GM23338 (cell line): ENCODE data around the gene BMF. TPM values are rescaled to one million over a fixed set of nuclear protein-coding genes. Genes with fewer than 3 reads are reported as not detected.
"Not testable (repeated sequence)": the region's sequence is repeated elsewhere in the genome, so short reads cannot be mapped to it uniquely, and the experiment has no call there.

Experiments used
- ATAC-seq: fragments of 200-7000 bp; cut with Tn5 transposase; 3 replicates; pipeline ENCODE4 v1.9.1; 2020
- DNase-seq: peaks from one replicate; pipeline ENCODE4 v3.0.0-alpha.2; 2015; ENCODE audit warnings: low spot score
- H2AFZ ChIP-seq: fragments of 200-600 bp; sonication (generic); 2 replicates; pipeline ENCODE4 v1.8.0; 2016; ENCODE audit warnings: antibody characterized with exemption, mild to moderate bottlenecking, moderate library complexity
- H3F3A ChIP-seq: fragments of 200-600 bp; sonication (generic); replicated peaks from 2 replicates; pipeline ENCODE4 v1.8.0; 2017; ENCODE audit warnings: antibody characterized with exemption, mixed run types, low read depth
- H3K27ac ChIP-seq: fragments of 200-600 bp; sonication (generic); 2 replicates; pipeline ENCODE4 v1.6.1; 2016; ENCODE audit warnings: low read depth
- H3K27me3 ChIP-seq: fragments of 200-600 bp; sonication (generic); 2 replicates; pipeline ENCODE4 v1.8.0; 2016; ENCODE audit warnings: mild to moderate bottlenecking, mixed run types, moderate library complexity; ENCODE audit not compliant: insufficient read depth
- H3K36me3 ChIP-seq: fragments of 200-600 bp; sonication (generic); 2 replicates; pipeline ENCODE4 v1.8.0; 2016; ENCODE audit warnings: mild to moderate bottlenecking; ENCODE audit not compliant: insufficient read depth
- H3K4me1 ChIP-seq: fragments of 200-600 bp; sonication (generic); 2 replicates; pipeline ENCODE4 v1.8.0; 2016; ENCODE audit warnings: mild to moderate bottlenecking, moderate library complexity; ENCODE audit not compliant: insufficient read depth
- H3K4me2 ChIP-seq: fragments of 200-600 bp; sonication (generic); 2 replicates; pipeline ENCODE4 v1.7.1; 2017; ENCODE audit warnings: mixed run types
- H3K4me3 ChIP-seq: fragments of 200-600 bp; sonication (generic); 2 replicates; pipeline ENCODE4 v1.6.1; 2016; ENCODE audit warnings: mixed run types
- H3K79me2 ChIP-seq: fragments of 200-600 bp; sonication (generic); replicated peaks from 2 replicates; pipeline ENCODE4 v1.8.0; 2017; ENCODE audit warnings: mild to moderate bottlenecking; ENCODE audit not compliant: insufficient read depth
- H3K9me2 ChIP-seq: fragments of 200-600 bp; sonication (generic); 2 replicates; pipeline ENCODE4 v1.8.0; 2017; ENCODE audit not compliant: insufficient read depth
- H4K20me1 ChIP-seq: fragments of 200-600 bp; sonication (generic); replicated peaks from 2 replicates; pipeline ENCODE4 v1.8.0; 2017; ENCODE audit warnings: mild to moderate bottlenecking; ENCODE audit not compliant: insufficient read depth
- H3K27ac Mint-ChIP-seq: 2 replicates; pipeline ENCODE4 v1.8.0; 2020; ENCODE audit warnings: inconsistent platforms, mild to moderate bottlenecking, moderate library complexity, mixed read lengths
- H3K27me3 Mint-ChIP-seq: 3 replicates; pipeline ENCODE4 v1.8.0; 2022; ENCODE audit warnings: low read depth, mild to moderate bottlenecking, moderate library complexity, mixed read lengths, inconsistent platforms; ENCODE audit not compliant: insufficient read depth, poor library complexity
- H3K36me3 Mint-ChIP-seq: 3 replicates; pipeline ENCODE4 v1.8.0; 2021; ENCODE audit warnings: low read depth, mild to moderate bottlenecking, inconsistent platforms, moderate library complexity, mixed read lengths
- H3K4me1 Mint-ChIP-seq: 3 replicates; pipeline ENCODE4 v1.8.0; 2020; ENCODE audit warnings: mild to moderate bottlenecking, inconsistent platforms, mixed read lengths
- H3K4me3 Mint-ChIP-seq: 3 replicates; pipeline ENCODE4 v1.8.0; 2021; ENCODE audit warnings: moderate library complexity, mild to moderate bottlenecking, inconsistent platforms, mixed read lengths
- H3K9me3 Mint-ChIP-seq: 3 replicates; pipeline ENCODE4 v1.8.0; 2020; ENCODE audit warnings: moderate library complexity, mild to moderate bottlenecking, inconsistent platforms, mixed read lengths
- CREB1 ChIP-seq: fragments of 250-450 bp; sonication (Bioruptor Pico); IDR thresholded peaks from 2 replicates; pipeline ENCODE4 v1.5.0; 2020; ENCODE audit warnings: low read depth, mild to moderate bottlenecking, moderate library complexity
- STAT1 ChIP-seq: IDR thresholded peaks from one replicate; pipeline ENCODE4 v1.6.1; 2016; ENCODE audit warnings: antibody characterized with exemption; ENCODE audit not compliant: unreplicated experiment
- polyA plus RNA-seq: library from polyadenylated mRNA; unstranded; fragments of >200 nt; fragmentation: Nextera tagmentation; extraction: Ambion mirVana; gene quantifications from 2 replicates; pipeline ENCODE4 v1.2.1, GENCODE V29; 2016
- total RNA-seq: library from RNA; depleted of rRNA; stranded (reverse); fragments of >200 nt; shearing (Covaris generic); gene quantifications from 2 replicates; pipeline ENCODE4 v1.2.3, GENCODE V29; 2014
- TF ChIP-seq, protein P1 (sequence below): fragments of 250-450 bp; sonication (Bioruptor Pico); IDR thresholded peaks from 2 replicates; pipeline ENCODE4 v1.5.0; 2020; ENCODE audit warnings: mild to moderate bottlenecking, moderate library complexity
- TF ChIP-seq, protein P2 (sequence below), 2 experiments: fragments of 200-600 bp in 1 of 2; sonication (generic) in 1 of 2; conservative IDR thresholded peaks; 2 replicates each; pipeline versions ENCODE4 v1.5.1 to v1.6.1; 2016 to 2017; ENCODE audit warnings: antibody characterized with exemption in 2 of 2, low read depth in 2 of 2, mild to moderate bottlenecking in 2 of 2, moderate library complexity in 1 of 2

Gene BMF
- total and polyA plus RNA-seq, 2 experiments from 2014 or later, result 2.0 to 20.3 TPM

DNA sequence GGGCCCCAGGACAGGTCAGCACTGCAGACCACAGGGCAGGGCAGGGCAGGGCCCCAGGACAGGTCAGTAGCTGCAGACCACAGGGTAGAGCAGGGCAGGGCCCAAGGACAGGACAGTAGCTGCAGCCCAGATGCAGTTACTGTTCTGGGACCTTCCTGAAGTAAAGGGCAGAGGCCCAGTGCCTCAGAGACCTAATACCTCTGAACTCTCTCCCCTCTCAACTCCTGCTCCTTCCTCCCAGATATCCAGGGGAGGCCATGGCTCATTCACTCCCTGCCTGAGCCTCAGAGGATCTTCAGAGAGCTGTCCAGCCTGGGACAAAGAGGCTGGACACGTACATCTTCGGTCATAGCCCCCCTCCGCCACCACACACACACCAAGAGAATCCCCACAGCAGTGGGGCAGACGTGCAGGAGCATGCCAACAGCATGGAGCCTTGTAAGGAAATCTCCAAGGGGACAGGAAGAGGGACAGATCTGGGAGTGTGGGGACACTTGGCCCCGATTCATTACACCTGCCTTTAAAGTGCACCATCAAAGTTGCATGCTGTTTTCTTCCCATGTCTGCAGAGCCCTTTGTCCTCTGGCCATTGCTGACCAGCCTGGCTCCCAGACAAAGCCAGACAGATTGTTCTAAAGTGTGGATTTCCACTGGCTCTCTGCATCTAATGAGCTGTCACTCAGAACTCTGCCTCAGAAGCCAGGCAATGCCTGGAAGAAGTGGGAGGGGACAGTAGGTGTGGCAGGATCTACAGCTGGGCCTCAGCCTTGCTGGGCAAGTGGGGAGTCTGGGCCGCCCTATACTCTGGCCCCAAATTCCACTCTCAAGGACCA lies 28.0 kb upstream of the BMF start (continued):
- TF ChIP-seq CREB1 (no peak), STAT1 (no peak)
- TF ChIP-seq, protein P1, sequence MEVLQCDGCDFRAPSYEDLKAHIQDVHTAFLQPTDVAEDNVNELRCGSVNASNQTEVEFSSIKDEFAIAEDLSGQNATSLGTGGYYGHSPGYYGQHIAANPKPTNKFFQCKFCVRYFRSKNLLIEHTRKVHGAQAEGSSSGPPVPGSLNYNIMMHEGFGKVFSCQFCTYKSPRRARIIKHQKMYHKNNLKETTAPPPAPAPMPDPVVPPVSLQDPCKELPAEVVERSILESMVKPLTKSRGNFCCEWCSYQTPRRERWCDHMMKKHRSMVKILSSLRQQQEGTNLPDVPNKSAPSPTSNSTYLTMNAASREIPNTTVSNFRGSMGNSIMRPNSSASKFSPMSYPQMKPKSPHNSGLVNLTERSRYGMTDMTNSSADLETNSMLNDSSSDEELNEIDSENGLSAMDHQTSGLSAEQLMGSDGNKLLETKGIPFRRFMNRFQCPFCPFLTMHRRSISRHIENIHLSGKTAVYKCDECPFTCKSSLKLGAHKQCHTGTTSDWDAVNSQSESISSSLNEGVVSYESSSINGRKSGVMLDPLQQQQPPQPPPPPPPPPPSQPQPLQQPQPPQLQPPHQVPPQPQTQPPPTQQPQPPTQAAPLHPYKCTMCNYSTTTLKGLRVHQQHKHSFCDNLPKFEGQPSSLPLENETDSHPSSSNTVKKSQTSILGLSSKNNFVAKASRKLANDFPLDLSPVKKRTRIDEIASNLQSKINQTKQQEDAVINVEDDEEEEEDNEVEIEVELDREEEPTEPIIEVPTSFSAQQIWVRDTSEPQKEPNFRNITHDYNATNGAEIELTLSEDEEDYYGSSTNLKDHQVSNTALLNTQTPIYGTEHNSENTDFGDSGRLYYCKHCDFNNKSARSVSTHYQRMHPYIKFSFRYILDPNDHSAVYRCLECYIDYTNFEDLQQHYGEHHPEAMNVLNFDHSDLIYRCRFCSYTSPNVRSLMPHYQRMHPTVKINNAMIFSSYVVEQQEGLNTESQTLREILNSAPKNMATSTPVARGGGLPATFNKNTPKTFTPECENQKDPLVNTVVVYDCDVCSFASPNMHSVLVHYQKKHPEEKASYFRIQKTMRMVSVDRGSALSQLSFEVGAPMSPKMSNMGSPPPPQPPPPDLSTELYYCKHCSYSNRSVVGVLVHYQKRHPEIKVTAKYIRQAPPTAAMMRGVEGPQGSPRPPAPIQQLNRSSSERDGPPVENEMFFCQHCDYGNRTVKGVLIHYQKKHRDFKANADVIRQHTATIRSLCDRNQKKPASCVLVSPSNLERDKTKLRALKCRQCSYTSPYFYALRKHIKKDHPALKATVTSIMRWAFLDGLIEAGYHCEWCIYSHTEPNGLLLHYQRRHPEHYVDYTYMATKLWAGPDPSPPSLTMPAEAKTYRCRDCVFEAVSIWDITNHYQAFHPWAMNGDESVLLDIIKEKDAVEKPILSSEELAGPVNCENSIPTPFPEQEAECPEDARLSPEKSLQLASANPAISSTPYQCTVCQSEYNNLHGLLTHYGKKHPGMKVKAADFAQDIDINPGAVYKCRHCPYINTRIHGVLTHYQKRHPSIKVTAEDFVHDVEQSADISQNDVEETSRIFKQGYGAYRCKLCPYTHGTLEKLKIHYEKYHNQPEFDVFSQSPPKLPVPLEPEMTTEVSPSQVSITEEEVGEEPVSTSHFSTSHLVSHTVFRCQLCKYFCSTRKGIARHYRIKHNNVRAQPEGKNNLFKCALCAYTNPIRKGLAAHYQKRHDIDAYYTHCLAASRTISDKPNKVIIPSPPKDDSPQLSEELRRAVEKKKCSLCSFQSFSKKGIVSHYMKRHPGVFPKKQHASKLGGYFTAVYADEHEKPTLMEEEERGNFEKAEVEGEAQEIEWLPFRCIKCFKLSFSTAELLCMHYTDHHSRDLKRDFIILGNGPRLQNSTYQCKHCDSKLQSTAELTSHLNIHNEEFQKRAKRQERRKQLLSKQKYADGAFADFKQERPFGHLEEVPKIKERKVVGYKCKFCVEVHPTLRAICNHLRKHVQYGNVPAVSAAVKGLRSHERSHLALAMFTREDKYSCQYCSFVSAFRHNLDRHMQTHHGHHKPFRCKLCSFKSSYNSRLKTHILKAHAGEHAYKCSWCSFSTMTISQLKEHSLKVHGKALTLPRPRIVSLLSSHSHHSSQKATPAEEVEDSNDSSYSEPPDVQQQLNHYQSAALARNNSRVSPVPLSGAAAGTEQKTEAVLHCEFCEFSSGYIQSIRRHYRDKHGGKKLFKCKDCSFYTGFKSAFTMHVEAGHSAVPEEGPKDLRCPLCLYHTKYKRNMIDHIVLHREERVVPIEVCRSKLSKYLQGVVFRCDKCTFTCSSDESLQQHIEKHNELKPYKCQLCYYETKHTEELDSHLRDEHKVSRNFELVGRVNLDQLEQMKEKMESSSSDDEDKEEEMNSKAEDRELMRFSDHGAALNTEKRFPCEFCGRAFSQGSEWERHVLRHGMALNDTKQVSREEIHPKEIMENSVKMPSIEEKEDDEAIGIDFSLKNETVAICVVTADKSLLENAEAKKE, result no peak
- TF ChIP-seq, protein P2, sequence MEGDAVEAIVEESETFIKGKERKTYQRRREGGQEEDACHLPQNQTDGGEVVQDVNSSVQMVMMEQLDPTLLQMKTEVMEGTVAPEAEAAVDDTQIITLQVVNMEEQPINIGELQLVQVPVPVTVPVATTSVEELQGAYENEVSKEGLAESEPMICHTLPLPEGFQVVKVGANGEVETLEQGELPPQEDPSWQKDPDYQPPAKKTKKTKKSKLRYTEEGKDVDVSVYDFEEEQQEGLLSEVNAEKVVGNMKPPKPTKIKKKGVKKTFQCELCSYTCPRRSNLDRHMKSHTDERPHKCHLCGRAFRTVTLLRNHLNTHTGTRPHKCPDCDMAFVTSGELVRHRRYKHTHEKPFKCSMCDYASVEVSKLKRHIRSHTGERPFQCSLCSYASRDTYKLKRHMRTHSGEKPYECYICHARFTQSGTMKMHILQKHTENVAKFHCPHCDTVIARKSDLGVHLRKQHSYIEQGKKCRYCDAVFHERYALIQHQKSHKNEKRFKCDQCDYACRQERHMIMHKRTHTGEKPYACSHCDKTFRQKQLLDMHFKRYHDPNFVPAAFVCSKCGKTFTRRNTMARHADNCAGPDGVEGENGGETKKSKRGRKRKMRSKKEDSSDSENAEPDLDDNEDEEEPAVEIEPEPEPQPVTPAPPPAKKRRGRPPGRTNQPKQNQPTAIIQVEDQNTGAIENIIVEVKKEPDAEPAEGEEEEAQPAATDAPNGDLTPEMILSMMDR (conservative IDR thresholded peaks at IDR 0.05; ENCODE audit: low read depth in 2 of 2), result no peak

DNA sequence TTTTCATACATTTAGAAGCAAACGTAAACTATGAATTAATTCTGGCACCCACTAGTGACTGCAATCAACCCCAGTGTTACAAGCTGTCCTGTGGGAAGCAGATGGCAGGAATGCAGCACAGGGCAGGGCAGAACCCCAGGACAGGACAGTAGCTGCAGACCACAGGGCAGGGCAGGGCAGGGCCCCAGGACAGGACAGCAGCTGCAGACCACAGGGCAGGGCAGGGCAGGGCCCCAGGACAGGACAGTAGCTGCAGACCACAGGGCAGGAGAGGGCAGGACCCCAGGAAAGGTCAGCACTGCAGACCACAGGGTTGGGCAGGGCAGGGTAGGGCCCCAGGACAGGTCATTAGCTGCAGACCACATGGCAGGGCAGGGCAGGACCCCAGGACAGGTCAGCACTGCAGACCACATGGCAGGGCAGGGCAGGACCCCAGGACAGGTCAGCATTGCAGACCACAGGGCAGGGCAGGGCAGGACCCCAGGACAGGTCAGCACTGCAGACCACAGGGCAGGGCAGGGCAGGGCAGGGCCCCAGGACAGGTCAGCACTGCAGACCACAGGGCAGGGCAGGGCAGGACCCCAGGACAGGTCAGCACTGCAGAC lies 27.3 kb upstream of the BMF start:
- not testable (repeated sequence) for H3K4me3 ChIP-seq, H3K36me3 ChIP-seq, H3K27me3 ChIP-seq, H3K36me3 Mint-ChIP-seq, H3K9me2 ChIP-seq, H3K4me1 ChIP-seq, H3K4me2 ChIP-seq, H3K27ac ChIP-seq, H3F3A ChIP-seq, H3K79me2 ChIP-seq, H3K27me3 Mint-ChIP-seq, H3K4me3 Mint-ChIP-seq, H2AFZ ChIP-seq, H4K20me1 ChIP-seq, H3K9me3 Mint-ChIP-seq, ATAC-seq, DNase-seq
- Mint-ChIP-seq H3K4me1 (peaks cover 17% of the 10 kb centered on the region), H3K27ac (peak overlapping the region; percentile 91; the same call in 1 of the 2 replicates)
